HepG2 (cell line): ENCODE results near the gene CDK10.

Experiments
- CBX5 ChIP-seq: sonication (generic); formaldehyde crosslinking; IDR thresholded peaks from 2 replicates; pipeline ENCODE4 v1.4.0; 2020; ENCODE audit warnings: missing genetic modification reagents, borderline replicate concordance
- FOXA1 ChIP-seq, 2 experiments: fragments of 450-650 bp in 1 of 2; sonication (generic) in 1 of 2; formaldehyde crosslinking in 1 of 2; IDR thresholded peaks; 2 replicates each; pipeline versions ENCODE4 v1.4.0 to v1.6.1; 2016 to 2020; ENCODE audit warnings: missing genetic modification reagents in 1 of 2
- FOXK2 ChIP-seq: fragments of 450-650 bp; IDR thresholded peaks from 2 replicates; pipeline ENCODE4 v1.6.1; 2016
- GATAD1 ChIP-seq: IDR thresholded peaks from 2 replicates; pipeline ENCODE4 v1.6.1; 2016; ENCODE audit warnings: missing genetic modification reagents, missing compliant biosample characterization
- HCFC1 ChIP-seq: fragments of 150-350 bp; IDR thresholded peaks from 2 replicates; pipeline ENCODE4 v1.6.1; 2014; ENCODE audit warnings: low read depth, low read length
- LCORL ChIP-seq, 2 experiments: fragments of 450-650 bp in 1 of 2; sonication (generic) in 1 of 2; formaldehyde crosslinking in 1 of 2; IDR thresholded peaks; 2 replicates each; pipeline versions ENCODE4 v1.5.0 to v1.6.1; 2017 to 2020; ENCODE audit warnings: antibody characterized with exemption in 1 of 2, missing genetic modification reagents in 1 of 2
- REST ChIP-seq, 2 experiments: IDR thresholded peaks; 2 replicates each; pipeline ENCODE4 v1.6.1; 2011 to 2012; ENCODE audit warnings: low read length in 2 of 2, borderline replicate concordance in 1 of 2, low read depth in 1 of 2, mild to moderate bottlenecking in 1 of 2, moderate library complexity in 1 of 2
- ZNF576 ChIP-seq: sonication (generic); formaldehyde crosslinking; IDR thresholded peaks from 2 replicates; pipeline ENCODE4 v1.4.0; 2020; ENCODE audit warnings: mild to moderate bottlenecking, missing genetic modification reagents

- TF ChIP-seq GATAD1 (no peak), FOXA1 (IDR thresholded peaks at IDR 0.05) (no peak), FOXA1 (CRISPR knock-in tag; IDR thresholded peaks at IDR 0.05) (no peak), HCFC1 (no peak), REST (IDR thresholded peaks at IDR 0.05; ENCODE audit: borderline replicate concordance in 1 of 2, low read depth in 1 of 2, low read length in 2 of 2) (no peak), FOXK2 (no peak), LCORL (IDR thresholded peaks at IDR 0.05) (no peak), LCORL (CRISPR knock-in tag; IDR thresholded peaks at IDR 0.05) (no peak), CBX5 (no peak), ZNF576 (CRISPR knock-in tag) (no peak)
Measured at GRCh38 chr16:89733792-89734191, 47.3 kb downstream of the CDK10 start.
